ENCODE measurements around the gene OGDH.

OGDH gene

GRCh38 chr7:44618045-44618444 is 11.6 kb downstream of the OGDH start:
- no peak for DNase-seq (ENCODE audit: low read depth in 2 of 2)

DNA sequence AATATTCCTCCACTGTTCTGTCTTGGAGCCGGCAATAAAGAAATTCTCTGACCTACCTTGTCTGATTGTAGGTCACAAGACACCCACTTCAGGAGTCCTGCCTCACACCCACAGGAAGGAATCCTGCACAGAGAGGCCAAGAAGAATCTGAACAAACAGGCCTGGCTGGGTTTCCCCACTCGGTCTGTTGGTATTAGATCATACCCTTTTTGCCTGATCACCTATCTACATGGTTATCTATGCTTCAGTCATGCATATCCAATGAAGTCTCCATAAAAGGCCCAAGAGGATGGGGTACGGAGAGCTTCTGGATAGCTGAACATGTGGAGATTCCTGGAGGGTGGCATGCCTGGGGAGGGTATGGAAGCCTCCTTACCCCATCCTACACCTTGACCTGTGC is 12.3 kb downstream of the OGDH start:
- no peak for DNase-seq (ENCODE audit: low read depth in 2 of 2)

GRCh38 chr7:44621034-44621749 is 14.8 kb downstream of the OGDH start:
- no peak for DNase-seq (ENCODE audit: low read depth in 2 of 2)

- DNase-seq (ENCODE audit: low read depth in 2 of 2), result no peak
Measured at GRCh38 chr7:44621750-44622103, 15.3 kb downstream of the OGDH start.

- peak in 1 of 2 donors; percentile 26 for DNase-seq (ENCODE audit: low read depth in 2 of 2)
Measured at GRCh38 chr7:44622342-44623151, 16.1 kb downstream of the OGDH start.

GRCh38 chr7:44624318-44624717 is 17.9 kb downstream of the OGDH start:
- DNase-seq (ENCODE audit: low read depth in 2 of 2), result no peak

- no peak for DNase-seq (ENCODE audit: low read depth in 2 of 2)
Measured at GRCh38 chr7:44625526-44626471, 19.4 kb downstream of the OGDH start.

- no peak for DNase-seq (ENCODE audit: low read depth in 2 of 2)
Measured at GRCh38 chr7:44626620-44627019, 20.2 kb downstream of the OGDH start.

DNA sequence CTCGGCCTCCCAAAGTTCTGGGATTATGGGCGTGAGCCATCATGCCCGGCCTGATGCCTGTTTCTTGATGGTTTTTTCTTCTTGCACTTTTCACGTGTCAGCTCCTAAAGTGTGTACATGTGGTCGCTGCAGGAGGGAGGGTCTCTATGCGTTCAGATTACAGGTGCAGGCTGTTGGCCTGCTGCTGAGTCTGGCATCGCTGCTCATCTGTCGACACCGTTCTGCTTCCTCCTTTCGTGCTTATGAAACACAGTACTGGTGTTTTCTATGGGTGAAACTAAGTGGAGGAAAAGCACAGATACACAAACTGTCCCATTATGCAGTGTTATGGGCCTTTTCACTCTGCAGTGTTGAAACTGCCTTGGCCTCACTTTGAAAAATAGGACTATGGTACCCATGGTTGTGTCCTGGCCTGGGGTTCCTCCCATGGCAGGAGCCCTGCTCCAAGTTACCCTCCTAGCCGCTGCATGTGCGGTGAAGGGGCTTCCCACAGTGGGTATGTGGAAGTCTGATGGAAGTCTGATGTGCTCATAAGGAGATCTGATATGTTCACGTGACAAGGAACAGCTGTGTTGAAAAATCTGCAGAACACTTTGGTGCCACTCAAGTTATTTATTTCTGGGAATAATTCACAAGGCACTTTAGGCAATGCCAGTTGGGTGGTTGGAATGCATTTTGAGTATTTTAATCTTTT is 23.5 kb downstream of the OGDH start:
- DNase-seq (ENCODE audit: low read depth in 2 of 2), result no peak

DNA sequence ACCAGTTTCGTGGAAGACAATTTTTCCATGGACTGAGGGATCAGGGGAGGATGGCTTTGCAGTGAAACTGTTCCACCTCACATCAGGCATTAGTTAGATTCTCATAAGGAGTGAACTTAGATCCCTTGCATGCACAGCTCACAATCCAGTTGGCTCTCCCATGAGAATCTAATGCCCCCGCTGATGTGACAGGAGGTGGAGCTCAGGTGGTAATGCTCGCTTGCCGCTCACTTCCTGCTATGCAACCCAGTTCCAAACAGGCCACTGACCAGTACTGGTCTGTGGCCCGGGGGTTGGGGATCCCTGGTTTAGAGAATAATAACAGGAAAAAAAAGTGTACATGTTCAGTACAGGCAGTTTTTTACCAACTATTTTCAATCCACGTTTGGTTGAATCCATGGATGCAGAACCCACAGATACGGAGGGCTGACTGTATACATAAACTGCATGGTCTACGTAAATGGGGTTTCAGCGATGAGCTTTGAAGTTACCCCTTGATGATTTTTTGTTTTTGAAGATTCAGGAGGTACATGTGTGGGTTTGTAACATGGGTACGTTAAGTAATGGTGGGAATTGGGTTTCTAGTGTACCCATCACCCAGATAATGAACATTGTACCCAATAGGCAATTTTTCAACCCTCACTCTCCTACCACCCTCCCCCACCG is 24.5 kb downstream of the OGDH start:
- DNase-seq (ENCODE audit: low read depth in 2 of 2), result no peak

- no peak for DNase-seq (ENCODE audit: low read depth in 2 of 2)
Measured at GRCh38 chr7:44631458-44632115, 25.2 kb downstream of the OGDH start.

GRCh38 chr7:44632196-44632595 is 25.8 kb downstream of the OGDH start:
- no peak for DNase-seq (ENCODE audit: low read depth in 2 of 2)

DNA sequence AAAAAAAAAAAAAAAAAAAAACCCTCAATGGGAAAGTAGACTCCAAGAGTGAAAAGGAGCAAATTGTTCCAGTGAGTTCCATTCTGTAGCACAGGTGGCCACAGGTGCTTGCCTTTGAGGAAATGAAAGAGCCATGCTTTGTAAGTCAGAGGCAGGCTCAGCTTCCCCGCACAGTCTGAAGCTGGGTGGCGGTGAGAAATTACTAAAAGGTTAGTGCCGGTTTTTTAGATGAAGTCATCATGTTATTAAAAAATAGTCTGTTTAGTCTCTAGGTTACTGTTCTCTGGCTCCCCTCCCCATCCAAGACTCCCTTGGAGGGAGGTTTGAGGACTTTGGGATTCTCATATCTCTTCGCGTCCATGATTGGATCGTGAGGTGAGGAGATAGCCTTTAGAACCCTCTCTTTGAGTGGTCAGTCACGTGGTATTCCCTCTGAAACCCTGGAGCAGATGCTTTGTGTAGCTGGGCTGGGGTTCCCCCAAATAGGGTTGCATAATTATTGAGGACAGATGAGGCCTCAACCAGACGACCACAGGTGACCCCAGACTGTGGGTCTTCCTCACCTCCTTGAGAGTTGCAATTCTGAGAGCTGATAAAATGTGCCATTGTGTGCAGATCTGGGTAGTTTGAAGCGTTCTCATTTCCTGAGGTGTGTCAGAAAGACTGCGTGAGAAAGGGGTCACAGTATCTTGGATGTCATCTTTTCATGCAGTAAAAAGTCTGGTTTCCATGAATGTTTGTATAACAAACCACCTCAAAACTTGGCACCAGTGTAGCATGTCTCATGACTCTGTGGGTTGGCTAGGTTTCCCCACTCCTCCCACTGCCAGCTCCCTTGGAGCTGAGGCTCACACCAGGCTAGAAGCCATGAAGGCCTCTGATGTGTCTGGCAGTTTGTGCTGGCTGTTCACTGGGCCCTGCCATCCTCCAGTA is 27.1 kb downstream of the OGDH start:
- DNase-seq (ENCODE audit: low read depth in 2 of 2), result peak in 1 of 2 donors; percentile 19

- DNase-seq (ENCODE audit: low read depth in 2 of 2), result no peak
Measured at GRCh38 chr7:44634187-44634838, 27.9 kb downstream of the OGDH start.

- no peak for DNase-seq (ENCODE audit: low read depth in 2 of 2)
Measured at GRCh38 chr7:44634839-44635591, 28.6 kb downstream of the OGDH start.

- no peak for DNase-seq (ENCODE audit: low read depth in 2 of 2)
Measured at GRCh38 chr7:44636041-44636584, 29.7 kb downstream of the OGDH start.

DNA sequence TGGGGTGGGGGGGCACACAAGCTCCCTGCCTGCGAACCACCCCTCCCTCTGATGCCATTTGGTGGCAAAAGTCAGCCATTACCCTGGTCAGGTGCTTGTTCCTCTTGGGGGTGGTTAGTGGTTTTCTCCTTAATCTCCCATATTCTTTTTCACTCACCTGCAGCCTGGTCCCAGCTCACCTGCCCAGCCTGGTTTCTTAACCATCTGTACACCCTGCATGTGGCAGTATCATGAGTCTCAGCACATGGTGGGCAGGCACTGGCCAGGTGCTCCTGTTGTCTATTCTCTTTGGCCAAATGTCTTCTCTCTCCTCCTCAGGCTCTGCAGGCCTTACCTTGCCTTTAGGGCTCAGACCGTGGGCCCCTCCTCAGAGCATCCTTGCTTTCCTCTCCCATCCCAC is 30.5 kb downstream of the OGDH start:
- DNase-seq (ENCODE audit: low read depth in 2 of 2), result no peak
